Activated effector memory CD4-positive, alpha-beta T cell treated with Interleukin-2 at 50 U/mL for 16 hours (primary cell): ENCODE data around the gene EEF2K.

Experiments
- DNase-seq: peaks from one replicate; pipeline ENCODE4 v3.0.0-alpha.2; 2020

The EEF2K gene

GRCh38 chr16:22320572-22321339, 114.7 kb downstream of the EEF2K start:
- DNase-seq: no peak

- peak; percentile 58 for DNase-seq
Observed at GRCh38 chr16:22321340-22322001, 115.4 kb downstream of the EEF2K start.

GRCh38 chr16:22322021-22322471, 116.0 kb downstream of the EEF2K start:
- DNase-seq: no peak

- DNase-seq: no peak
Observed at GRCh38 chr16:22322741-22323140, 116.7 kb downstream of the EEF2K start.

- DNase-seq: no peak
Observed at GRCh38 chr16:22323173-22323958, 117.3 kb downstream of the EEF2K start.

GRCh38 chr16:22323959-22324786, 118.1 kb downstream of the EEF2K start:
- no peak for DNase-seq

GRCh38 chr16:22324787-22325597, 118.9 kb downstream of the EEF2K start:
- DNase-seq: no peak

GRCh38 chr16:22325598-22326368, 119.7 kb downstream of the EEF2K start:
- DNase-seq: no peak

GRCh38 chr16:22326369-22326652, 120.2 kb downstream of the EEF2K start:
- no peak for DNase-seq

- DNase-seq: no peak
Observed at GRCh38 chr16:22326771-22327445, 120.8 kb downstream of the EEF2K start.

- DNase-seq: no peak
Observed at GRCh38 chr16:22327446-22327775, 121.3 kb downstream of the EEF2K start.

- DNase-seq: no peak
Observed at GRCh38 chr16:22328081-22328725, 122.1 kb downstream of the EEF2K start.

- DNase-seq: no peak
Observed at GRCh38 chr16:22329199-22329695, 123.2 kb downstream of the EEF2K start.

GRCh38 chr16:22330326-22330725, 124.2 kb downstream of the EEF2K start:
- DNase-seq: no peak

GRCh38 chr16:22333457-22333994, 127.4 kb downstream of the EEF2K start:
- no peak for DNase-seq

GRCh38 chr16:22335668-22336246, 129.7 kb downstream of the EEF2K start:
- no peak for DNase-seq

GRCh38 chr16:22336581-22336980, 130.5 kb downstream of the EEF2K start:
- no peak for DNase-seq

- no peak for DNase-seq
Observed at GRCh38 chr16:22337045-22337444, 131.0 kb downstream of the EEF2K start.
